Measurements from ENCODE around the gene CLEC2D. TPM values are rescaled to one million over a fixed set of nuclear protein-coding genes. Genes with fewer than 3 reads are reported as not detected.

The CLEC2D gene
- total and polyA plus RNA-seq, 2 donors (not counting 3 experiments of a cell fraction or from before 2014, with no cell fraction given), result 1.8 to 4.1 TPM

- DNase-seq (ENCODE audit: low read depth, low spot score) (peak; percentile 12), FAIRE-seq (peak; percentile 4)
- TF ChIP-seq MYC (IDR thresholded peaks at IDR 0.05; ENCODE audit: low read depth, low read length) (no peak), MAX (IDR thresholded peaks at IDR 0.05; ENCODE audit: insufficient read depth, insufficient read length) (no peak), GATA2 (IDR thresholded peaks at IDR 0.05; ENCODE audit: insufficient read depth, insufficient read length, low read depth, low read length) (no peak), FOS (IDR thresholded peaks at IDR 0.05; ENCODE audit: borderline replicate concordance, insufficient read depth, low read length) (peak; percentile 60), EZH2 (IDR thresholded peaks at IDR 0.05; ENCODE audit: borderline replicate concordance, low read depth, low read length, severe bottlenecking) (no peak), CTCF (IDR thresholded peaks at IDR 0.05; ENCODE audit: extremely low read depth in 1 of 2, insufficient read depth in 1 of 2, low read depth in 1 of 2, low read length in 2 of 2) (no peak), POLR2A (IDR thresholded peaks at IDR 0.05; ENCODE audit: low read depth, low read length) (no peak), JUN (IDR thresholded peaks at IDR 0.05; ENCODE audit: borderline replicate concordance, insufficient read depth, insufficient read length, low read depth) (no peak), POLR2AphosphoS5 (IDR thresholded peaks at IDR 0.05; ENCODE audit: insufficient read depth, low read depth, low read length) (no peak)
- Histone ChIP-seq H2AFZ (ENCODE audit: low read depth, low read length) (no peak overlapping the region), H3K9ac (replicated peaks; ENCODE audit: extremely low read depth, insufficient read depth, low read length) (no peak overlapping the region), H3K9me1 (replicated peaks; ENCODE audit: control insufficient read depth, extremely low read depth, insufficient read depth, low read length) (no peaks in the 10 kb centered on the region), H3K4me2 (ENCODE audit: insufficient read depth, low read length) (peak overlapping the region; percentile 3), H3K79me2 (ENCODE audit: control insufficient read depth, insufficient read depth, low read length) (no peaks in the 10 kb centered on the region), H3K27me3 (ENCODE audit: control insufficient read depth in 2 of 2, insufficient read depth in 2 of 2, low read length in 2 of 2) (no peaks in the 10 kb centered on the region), H3K9me3 (replicated peaks; ENCODE audit: control insufficient read depth, insufficient read depth, low read length) (no peaks in the 10 kb centered on the region), H3K4me3 (replicated peaks in 1 of 3; ENCODE audit: insufficient read depth in 1 of 3, low read depth in 1 of 3, low read length in 3 of 3) (no peak overlapping the region), H4K20me1 (replicated peaks; ENCODE audit: control insufficient read depth, extremely low read depth, insufficient read depth, low read length) (no peaks in the 10 kb centered on the region), H3K36me3 (ENCODE audit: control insufficient read depth in 2 of 2, extremely low read depth in 1 of 2, insufficient read depth in 2 of 2, low read length in 2 of 2) (no peaks in the 10 kb centered on the region), H3K27ac (ENCODE audit: insufficient read depth, low read depth, low read length) (no peak overlapping the region), H3K4me1 (ENCODE audit: control insufficient read depth, extremely low read depth, insufficient read depth, low read length) (peaks cover 9% of the 10 kb centered on the region)
- ChIA-PET CTCF (interaction anchor here (1.7 to 2.5 kb wide), 2 partner anchors 15 to 23 kb away, joined by 7 to 8 read pairs; no protein-coding TSS in a partner anchor), POLR2A (no interaction called here)
- dilution Hi-C loops (cut with MboI; ENCODE audit: extremely low pct_ligation_motif_present, low sequenced_read_pairs) (no loop called here), intact Hi-C loops (cut with micrococcal nuclease) (no loop called here)
- BruUV-seq (replicated peaks), result no TSS peak
Observed at GRCh38 chr12:9727813-9728212, 58.3 kb downstream of the CLEC2D start.

All from endothelial cell of umbilical vein (primary cell).